ENCODE measurements around the gene UBE2J2. TPM values are rescaled to one million over a fixed set of nuclear protein-coding genes. Genes with fewer than 3 reads are reported as not detected.

Gene UBE2J2
- total and polyA plus RNA-seq, 2 of the 4 experiments (the other 2 are of a cell fraction) = 20.6 to 67.5 TPM

- H3K14ac ChIP-seq (replicated peaks; ENCODE audit: low read depth, low read length) = no peak overlapping the region
- no peak for DNase-seq
- H2AK5ac ChIP-seq (ENCODE audit: low read depth, low read length) = no peak overlapping the region
- peaks cover 11 to 67% of the 10 kb centered on the region in 2 experiments; a peak in 3 of 4 replicates for H3K79me1 ChIP-seq (ENCODE audit: low read depth in 1 of 2, low read length in 2 of 2)
- H4K5ac ChIP-seq (ENCODE audit: low read depth, low read length) = no peak overlapping the region
- no peak overlapping the region for H3K4me2 ChIP-seq (ENCODE audit: low read depth, low read length)
- H4K91ac ChIP-seq (ENCODE audit: insufficient read depth, low read depth, low read length) = no peak overlapping the region
- H2AK9ac ChIP-seq (replicated peaks; ENCODE audit: low read depth, low read length, poor library complexity) = no peak overlapping the region
- H4K20me1 ChIP-seq (ENCODE audit: insufficient read depth, low read length) = peaks cover 60% of the 10 kb centered on the region
- ChIA-PET CTCF (no interaction called here), POLR2A (ENCODE audit: unreplicated experiment) (no interaction called here)
- H3K27ac ChIP-seq (ENCODE audit: insufficient read depth, low read length) = no peak overlapping the region
- H3K56ac ChIP-seq (ENCODE audit: extremely low read depth, insufficient read depth, low read length) = no peak overlapping the region
- no peak overlapping the region for H4K8ac ChIP-seq (ENCODE audit: low read depth in 2 of 2, low read length in 2 of 2)
- intact Hi-C loops (cut with micrococcal nuclease) (no loop called here), in situ Hi-C loops (cut with MboI; ENCODE audit: low sequenced_read_pairs) (no loop called here), dilution Hi-C loops (cut with HindIII; ENCODE audit: low sequenced_read_pairs, unreplicated experiment) (no loop called here)
- H2BK120ac ChIP-seq (ENCODE audit: low read depth, low read length) = no peak overlapping the region
- no peak overlapping the region for H2BK15ac ChIP-seq (ENCODE audit: low read depth, low read length)
- no peak overlapping the region for H3K4ac ChIP-seq (ENCODE audit: low read depth, low read length)
- no peak overlapping the region for H2BK20ac ChIP-seq (ENCODE audit: low read depth, low read length)
- 95% methylated on average over 12 of the region's 18 CpGs; no CpG with 5 or more reads in 1 of the 2 experiments for WGBS, 2 experiments (ENCODE audit: extremely low coverage in 2 of 2, insufficient read length in 1 of 2)
- no peak for TF ChIP-seq CEBPB (IDR thresholded peaks at IDR 0.05; ENCODE audit: low read depth, low read length)
- TF ChIP-seq CHD1 (IDR thresholded peaks at IDR 0.05; ENCODE audit: low read depth, low read length) = no peak
- TF ChIP-seq BHLHE40 (IDR thresholded peaks at IDR 0.05; ENCODE audit: low read depth, low read length) = no peak
- TF ChIP-seq USF2 (IDR thresholded peaks at IDR 0.05; ENCODE audit: low read depth, low read length) = no peak
- no peak for TF ChIP-seq NFE2L2 (IDR thresholded peaks at IDR 0.05; ENCODE audit: low read depth, low read length)
- TF ChIP-seq MAZ (IDR thresholded peaks at IDR 0.05; ENCODE audit: borderline replicate concordance, low read depth, low read length) = no peak
- TF ChIP-seq CTCF (conservative IDR thresholded peaks at IDR 0.05; ENCODE audit: low read depth, low read length) = no peak
- no peak for TF ChIP-seq MAFK (IDR thresholded peaks at IDR 0.05; ENCODE audit: low read depth, low read length)
- no peak for TF ChIP-seq POLR2A (IDR thresholded peaks at IDR 0.05; ENCODE audit: low read depth, low read length)
- no peak for TF ChIP-seq ELK1 (IDR thresholded peaks at IDR 0.05; ENCODE audit: borderline replicate concordance, low read depth, low read length)
- TF ChIP-seq MXI1 (IDR thresholded peaks at IDR 0.05; ENCODE audit: borderline replicate concordance, low read depth, low read length) = no peak
- no peak for TF ChIP-seq SMC3 (IDR thresholded peaks at IDR 0.05; ENCODE audit: low read depth, low read length)
- no peak for TF ChIP-seq RAD21 (IDR thresholded peaks at IDR 0.05; ENCODE audit: low read length)
- no peak for TF ChIP-seq RCOR1 (IDR thresholded peaks at IDR 0.05; ENCODE audit: insufficient replicate concordance, low read length)
- TF ChIP-seq FOS (IDR thresholded peaks at IDR 0.05; ENCODE audit: low read depth, low read length) = no peak
- TF ChIP-seq RFX5 (IDR thresholded peaks at IDR 0.05; ENCODE audit: low read depth, low read length) = no peak
- H3K18ac ChIP-seq (ENCODE audit: low read depth, low read length) = no peak overlapping the region
- peaks cover 65% of the 10 kb centered on the region for H3K36me3 ChIP-seq (ENCODE audit: control insufficient read depth, insufficient read depth, low read length)
- no peak overlapping the region for H3K9ac ChIP-seq (ENCODE audit: low read depth, low read length)
- H3K9me3 ChIP-seq (ENCODE audit: control insufficient read depth, insufficient read depth, low read length) = no peaks in the 10 kb centered on the region
- no peaks in the 10 kb centered on the region for H3K27me3 ChIP-seq (ENCODE audit: control insufficient read depth, insufficient read depth, low read length)
- H2AFZ ChIP-seq (replicated peaks; ENCODE audit: low read length, poor library complexity) = no peak overlapping the region
- H2BK5ac ChIP-seq (ENCODE audit: low read depth, low read length, poor library complexity, severe bottlenecking) = no peak overlapping the region
- BruUV-seq (replicated peaks) = no TSS peak
- H3K23ac ChIP-seq (ENCODE audit: low read depth, low read length) = no peak overlapping the region
- H3K4me1 ChIP-seq (ENCODE audit: control insufficient read depth, insufficient read depth, low read length) = peaks cover 6% of the 10 kb centered on the region; the same call in 1 of the 2 replicates
- no peak overlapping the region for H3K4me3 ChIP-seq (ENCODE audit: insufficient read depth, low read depth, low read length)
- ATAC-seq (ENCODE audit: low read depth) = no peak
- peaks cover 15% of the 10 kb centered on the region for H3K9me1 ChIP-seq (ENCODE audit: insufficient read depth, low read length)
These were observed 47.7 kb downstream of the UBE2J2 start for GRCh38 chr1:1225913-1226312.

Data from IMR-90 (cell line).